Choroid plexus epithelial cell (primary cell): ENCODE data around the gene MACF1.
A peak's percentile ranks its signal among the peaks of the same experiment; 100 is the strongest.

Experiments
- DNase-seq: peaks from one replicate; pipeline ENCODE4 v3.0.0-alpha.2; 2010; ENCODE audit warnings: low read depth
- H3K4me3 ChIP-seq: 2 replicates; pipeline ENCODE4 v1.5.1; 2011; ENCODE audit warnings: low read depth, mild to moderate bottlenecking, control low read depth, low read length, moderate library complexity
- TF ChIP-seq, protein P1 (sequence below): conservative IDR thresholded peaks from 2 replicates; pipeline ENCODE4 v1.5.1; 2011; ENCODE audit warnings: low read depth, mild to moderate bottlenecking, control low read depth, inconsistent platforms, low read length, moderate library complexity

The MACF1 gene

DNA sequence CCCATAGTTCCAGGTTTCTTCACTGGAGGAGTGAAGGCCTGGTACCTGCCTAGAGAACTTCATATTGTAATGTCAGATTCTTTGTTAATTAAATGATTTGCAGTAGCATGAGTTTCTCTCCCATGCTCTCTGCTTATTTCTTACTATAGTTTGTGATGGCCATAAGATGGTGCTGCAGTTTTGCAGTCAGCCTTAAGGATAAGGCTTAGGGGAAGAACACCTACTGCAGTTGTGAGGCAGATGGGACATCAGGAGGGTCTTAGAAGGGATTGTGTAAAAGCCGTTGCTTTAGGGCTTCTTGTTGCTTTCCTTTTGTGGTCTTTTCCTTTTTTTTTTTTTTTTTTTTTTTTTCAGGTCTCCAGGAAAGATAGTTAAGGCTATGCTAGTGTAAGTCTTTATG, 61.8 kb downstream of the MACF1 start:
- TF ChIP-seq, protein P1, sequence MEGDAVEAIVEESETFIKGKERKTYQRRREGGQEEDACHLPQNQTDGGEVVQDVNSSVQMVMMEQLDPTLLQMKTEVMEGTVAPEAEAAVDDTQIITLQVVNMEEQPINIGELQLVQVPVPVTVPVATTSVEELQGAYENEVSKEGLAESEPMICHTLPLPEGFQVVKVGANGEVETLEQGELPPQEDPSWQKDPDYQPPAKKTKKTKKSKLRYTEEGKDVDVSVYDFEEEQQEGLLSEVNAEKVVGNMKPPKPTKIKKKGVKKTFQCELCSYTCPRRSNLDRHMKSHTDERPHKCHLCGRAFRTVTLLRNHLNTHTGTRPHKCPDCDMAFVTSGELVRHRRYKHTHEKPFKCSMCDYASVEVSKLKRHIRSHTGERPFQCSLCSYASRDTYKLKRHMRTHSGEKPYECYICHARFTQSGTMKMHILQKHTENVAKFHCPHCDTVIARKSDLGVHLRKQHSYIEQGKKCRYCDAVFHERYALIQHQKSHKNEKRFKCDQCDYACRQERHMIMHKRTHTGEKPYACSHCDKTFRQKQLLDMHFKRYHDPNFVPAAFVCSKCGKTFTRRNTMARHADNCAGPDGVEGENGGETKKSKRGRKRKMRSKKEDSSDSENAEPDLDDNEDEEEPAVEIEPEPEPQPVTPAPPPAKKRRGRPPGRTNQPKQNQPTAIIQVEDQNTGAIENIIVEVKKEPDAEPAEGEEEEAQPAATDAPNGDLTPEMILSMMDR, result peak; percentile 33
- no peak overlapping the region for H3K4me3 ChIP-seq
- DNase-seq, result peak; percentile 53

DNA sequence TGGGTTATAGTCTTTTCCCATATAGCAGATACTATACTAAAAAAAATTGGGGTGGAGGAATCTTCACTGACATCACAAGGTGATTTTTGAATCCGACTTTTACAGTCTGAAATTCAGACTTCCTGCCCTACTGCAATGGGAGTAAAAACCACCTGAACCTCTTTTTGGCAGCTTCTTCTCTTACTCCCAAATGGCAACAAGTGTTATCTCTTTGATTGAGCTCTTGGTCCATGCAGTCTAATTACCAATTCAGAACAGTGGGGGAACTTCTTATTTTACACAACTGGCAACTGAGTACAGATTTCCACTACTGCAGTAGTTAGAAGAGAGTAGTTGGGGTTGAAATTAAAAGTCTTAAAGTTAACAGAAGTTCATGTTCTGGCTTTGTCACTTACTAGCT, 62.3 kb downstream of the MACF1 start:
- H3K4me3 ChIP-seq, result no peak overlapping the region
- TF ChIP-seq, protein P1, result no peak
- DNase-seq, result no peak

DNA sequence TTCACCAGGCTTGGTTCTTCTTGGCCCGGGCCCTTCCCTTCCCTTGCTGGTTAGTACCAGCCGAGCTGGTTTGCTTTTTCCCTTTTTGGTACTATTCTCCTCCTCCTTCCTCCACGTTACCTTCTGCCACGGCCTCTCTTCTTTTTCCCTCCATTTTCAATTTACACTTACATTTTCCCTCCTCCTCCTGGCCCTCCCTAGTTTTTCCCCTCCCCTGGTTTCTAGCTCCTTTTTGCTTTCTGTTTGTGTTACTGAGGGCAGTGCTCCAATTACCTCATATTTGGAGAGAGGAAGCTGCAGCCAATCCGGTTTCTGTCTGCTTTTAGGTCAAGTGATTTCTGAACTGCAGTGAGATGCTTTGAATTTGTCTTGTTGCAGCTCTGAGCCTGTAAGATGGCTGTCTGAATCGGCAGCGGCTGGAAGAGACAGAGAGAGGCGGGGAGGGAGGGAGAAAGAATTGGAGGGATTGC, 63.7 kb downstream of the MACF1 start:
- DNase-seq, result peak; percentile 95
- peak overlapping the region; percentile 39 for H3K4me3 ChIP-seq
- TF ChIP-seq, protein P1, result no peak

DNA sequence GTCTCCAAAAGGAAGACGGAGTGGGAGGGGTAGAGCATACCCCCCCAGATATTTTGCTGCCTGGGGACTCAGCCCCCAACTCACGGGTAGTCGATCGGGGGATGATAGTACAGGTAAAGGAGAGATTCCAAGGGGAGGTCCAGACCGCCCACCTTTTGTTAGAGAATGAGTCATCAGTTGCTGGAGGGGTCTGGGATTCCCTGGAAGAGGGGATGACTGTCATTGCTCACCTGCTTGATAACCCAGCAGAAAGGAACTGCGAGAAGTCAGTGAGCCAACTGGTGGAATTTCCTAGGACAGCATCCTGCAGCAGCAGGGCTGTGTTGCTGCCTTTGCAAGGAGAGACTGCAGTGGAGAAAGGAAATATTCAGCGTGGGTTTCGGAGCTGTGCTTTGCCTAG, 64.4 kb downstream of the MACF1 start:
- no peak for DNase-seq
- peak overlapping the region; percentile 39 for H3K4me3 ChIP-seq
- TF ChIP-seq, protein P1, result no peak

DNA sequence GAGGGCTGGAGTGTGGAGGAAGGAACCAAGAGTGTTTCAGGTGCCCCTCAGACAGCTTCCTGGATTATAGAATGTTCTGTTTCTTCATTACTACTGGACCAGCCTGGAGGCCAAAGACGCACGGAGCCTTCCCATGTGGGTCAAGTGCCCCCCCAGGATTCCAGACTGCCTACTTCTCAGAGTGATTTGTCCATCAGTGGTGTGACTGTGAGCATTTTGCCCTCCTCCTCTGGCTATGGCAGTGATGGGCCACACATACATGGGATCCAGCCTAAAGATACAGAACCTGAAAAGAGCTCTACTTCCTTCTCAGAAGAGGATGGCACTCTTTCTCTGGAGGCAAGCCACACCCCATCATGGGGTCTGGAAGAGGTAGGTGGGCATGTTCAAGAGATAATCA, 64.9 kb downstream of the MACF1 start:
- TF ChIP-seq, protein P1, result no peak
- peak overlapping the region; percentile 1 for H3K4me3 ChIP-seq
- no peak for DNase-seq

DNA sequence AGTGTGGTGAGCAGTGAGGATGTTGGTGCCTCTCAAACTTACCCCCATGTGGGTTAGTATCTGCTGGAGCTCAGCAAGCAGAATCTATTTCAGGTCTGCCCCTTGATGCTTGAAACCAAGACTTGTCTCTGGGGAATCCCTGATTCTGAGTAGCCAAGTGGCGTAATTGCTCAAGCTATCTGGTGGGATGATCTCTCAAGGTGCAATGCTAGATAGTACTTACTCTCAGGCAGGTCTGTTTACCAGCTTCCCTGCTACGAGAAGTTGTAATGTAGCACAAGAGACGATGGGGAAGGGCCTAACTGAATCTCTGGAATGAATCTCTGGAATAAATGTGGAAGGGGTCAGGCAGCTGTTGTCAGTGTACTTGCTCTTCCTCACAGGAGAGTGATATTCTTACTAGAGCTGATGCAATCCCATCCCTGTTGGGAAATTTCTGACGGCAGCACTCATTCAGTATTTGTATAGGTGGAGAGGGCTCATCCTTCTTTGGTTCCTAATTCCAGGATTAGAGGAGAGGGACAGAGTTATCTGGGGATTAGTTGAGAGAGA, 65.4 kb downstream of the MACF1 start:
- TF ChIP-seq, protein P1, result no peak
- peak; percentile 84 for DNase-seq
- H3K4me3 ChIP-seq, result peak overlapping the region; percentile 15

DNA sequence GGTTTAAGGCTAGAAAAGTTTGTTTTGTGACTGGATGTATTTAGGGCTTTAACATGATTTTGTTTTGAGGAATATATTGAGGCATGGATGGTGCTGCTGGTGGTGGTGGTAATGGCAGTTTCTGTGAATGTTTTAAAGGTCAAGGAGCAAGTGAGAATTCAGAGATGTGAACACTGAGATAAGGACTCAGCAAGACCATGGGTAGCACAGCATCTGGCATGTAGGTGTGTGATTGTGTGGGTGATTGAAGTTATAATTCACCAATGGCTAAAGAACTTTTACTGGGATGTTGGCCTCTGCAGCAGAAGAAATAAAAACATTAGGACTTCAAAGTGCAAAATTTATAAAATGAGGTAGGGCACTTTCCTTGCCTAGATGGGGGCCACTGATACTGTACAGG, 65.9 kb downstream of the MACF1 start:
- TF ChIP-seq, protein P1, result no peak
- peak overlapping the region; percentile 15 for H3K4me3 ChIP-seq
- DNase-seq, result no peak
